Pancreas (tissue), 10 donors: Measurements from ENCODE around the gene MATR3. TPM values are rescaled to one million over a fixed set of nuclear protein-coding genes. Genes with fewer than 3 reads are reported as not detected.

Experiments
- ATAC-seq, 4 donors: fragments of 200-7000 bp; cut with Tn5 transposase; one replicate each; pipeline versions ENCODE4 v1.8.0 to v1.9.1; 2020; ENCODE audit warnings: mild to moderate bottlenecking in 4 of 4, moderate library complexity in 4 of 4
- DNase-seq, 6 donors: peaks; one replicate each; pipeline ENCODE4 v3.0.0-alpha.2; 2020
- FAIRE-seq: peaks from 2 replicates; lab custom pipeline; 2012; peaks lifted over from hg19 to GRCh38; lab: Jason Lieb, UNC
- H3K27ac ChIP-seq, 4 donors: fragments of 200-600 bp; sonication (generic); 1 replicate in 3 of 4; 2 replicates in 1 of 4; pipeline versions ENCODE4 v1.5.0 to v1.8.0; 2020
- H3K27me3 ChIP-seq, 4 donors: fragments of 200-600 bp; one replicate each; pipeline ENCODE4 v1.8.0; 2021
- H3K36me3 ChIP-seq, 3 donors: fragments of 200-600 bp; sonication (generic) in 1 of 3; one replicate each; pipeline versions ENCODE4 v1.5.0 to v1.8.0; 2020 to 2021
- H3K4me1 ChIP-seq, 3 donors: fragments of 200-600 bp; one replicate each; pipeline ENCODE4 v1.8.0; 2021
- H3K4me3 ChIP-seq, 4 donors: fragments of 200-600 bp; sonication (generic) in 2 of 4; one replicate each; pipeline versions ENCODE4 v1.5.0 to v1.8.0; 2020 to 2021
- H3K9me3 ChIP-seq, 4 donors: fragments of 200-600 bp; one replicate each; pipeline ENCODE4 v1.8.0; 2021
- WGBS, 2 donors: extraction: QIAGEN DNeasy Blood & Tissue Kit; methylation state at CpG; one replicate each; pipeline ENCODE4 v1.1.7; 2013; 5-methylcytosine and 5-hydroxymethylcytosine counted together
- intact Hi-C, 3 donors: fragments of 100-400 bp; cut with DNase I; formaldehyde crosslinking; loops; one replicate each; pipeline versions ENCODE4 v1.11.1 to v1.14.2; 2022
- polyA plus RNA-seq, 2 donors: library from polyadenylated mRNA; stranded (reverse); fragments of 200-250 nt; gene quantifications; one replicate each; pipeline ENCODE4 v1.2.3, GENCODE V29; 2013
- total RNA-seq, 6 donors: library from RNA; stranded (reverse); fragmentation: NEBNext Ultra II Directional in 4 of 6; extraction: Animal tissue kit (Norgen Biotek cat#: 25700) in 4 of 6; gene quantifications; one replicate each; pipeline versions ENCODE4 v1.2.1 to v1.2.4, GENCODE V29; 2021 to 2023
- TF ChIP-seq, protein P1 (sequence below), 4 donors: fragments of 200-600 bp; sonication (generic) in 3 of 4; IDR thresholded peaks; one replicate each; pipeline versions ENCODE4 v1.5.0 to v1.8.0; 2021; ENCODE audit warnings: antibody characterized with exemption in 4 of 4
- donor health status: healthy with polysubstance abuse.
- donor health status: DM: no; HTN: no; CAD: no; lungs with moderate emphysema.
- donor health status: DM: no; HTN: no; CAD: no.
- donor health status: control.
- donor health status: control.
- donor health status: Bipolar disorder and iron deficiency.
- donor health status: DM: yes; HTN: yes; CAD: no.
- donor health status: DM: no; HTN: no; CAD: no.
- donor health status: DM: no; HTN: no; CAD: no.
- donor health status: DM: yes; HTN: yes; CAD: no.

Gene MATR3, protein sequence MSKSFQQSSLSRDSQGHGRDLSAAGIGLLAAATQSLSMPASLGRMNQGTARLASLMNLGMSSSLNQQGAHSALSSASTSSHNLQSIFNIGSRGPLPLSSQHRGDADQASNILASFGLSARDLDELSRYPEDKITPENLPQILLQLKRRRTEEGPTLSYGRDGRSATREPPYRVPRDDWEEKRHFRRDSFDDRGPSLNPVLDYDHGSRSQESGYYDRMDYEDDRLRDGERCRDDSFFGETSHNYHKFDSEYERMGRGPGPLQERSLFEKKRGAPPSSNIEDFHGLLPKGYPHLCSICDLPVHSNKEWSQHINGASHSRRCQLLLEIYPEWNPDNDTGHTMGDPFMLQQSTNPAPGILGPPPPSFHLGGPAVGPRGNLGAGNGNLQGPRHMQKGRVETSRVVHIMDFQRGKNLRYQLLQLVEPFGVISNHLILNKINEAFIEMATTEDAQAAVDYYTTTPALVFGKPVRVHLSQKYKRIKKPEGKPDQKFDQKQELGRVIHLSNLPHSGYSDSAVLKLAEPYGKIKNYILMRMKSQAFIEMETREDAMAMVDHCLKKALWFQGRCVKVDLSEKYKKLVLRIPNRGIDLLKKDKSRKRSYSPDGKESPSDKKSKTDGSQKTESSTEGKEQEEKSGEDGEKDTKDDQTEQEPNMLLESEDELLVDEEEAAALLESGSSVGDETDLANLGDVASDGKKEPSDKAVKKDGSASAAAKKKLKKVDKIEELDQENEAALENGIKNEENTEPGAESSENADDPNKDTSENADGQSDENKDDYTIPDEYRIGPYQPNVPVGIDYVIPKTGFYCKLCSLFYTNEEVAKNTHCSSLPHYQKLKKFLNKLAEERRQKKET
- total RNA-seq = 100 to 1,000 TPM in 1 of 6 donors, 10 to 100 TPM in 5; 52.5 to 101 (median 77.6) TPM
- 100 to 1,000 TPM in 1 of 2 donors, 10 to 100 TPM in 1; 47.0 to 104 TPM for polyA plus RNA-seq

DNA sequence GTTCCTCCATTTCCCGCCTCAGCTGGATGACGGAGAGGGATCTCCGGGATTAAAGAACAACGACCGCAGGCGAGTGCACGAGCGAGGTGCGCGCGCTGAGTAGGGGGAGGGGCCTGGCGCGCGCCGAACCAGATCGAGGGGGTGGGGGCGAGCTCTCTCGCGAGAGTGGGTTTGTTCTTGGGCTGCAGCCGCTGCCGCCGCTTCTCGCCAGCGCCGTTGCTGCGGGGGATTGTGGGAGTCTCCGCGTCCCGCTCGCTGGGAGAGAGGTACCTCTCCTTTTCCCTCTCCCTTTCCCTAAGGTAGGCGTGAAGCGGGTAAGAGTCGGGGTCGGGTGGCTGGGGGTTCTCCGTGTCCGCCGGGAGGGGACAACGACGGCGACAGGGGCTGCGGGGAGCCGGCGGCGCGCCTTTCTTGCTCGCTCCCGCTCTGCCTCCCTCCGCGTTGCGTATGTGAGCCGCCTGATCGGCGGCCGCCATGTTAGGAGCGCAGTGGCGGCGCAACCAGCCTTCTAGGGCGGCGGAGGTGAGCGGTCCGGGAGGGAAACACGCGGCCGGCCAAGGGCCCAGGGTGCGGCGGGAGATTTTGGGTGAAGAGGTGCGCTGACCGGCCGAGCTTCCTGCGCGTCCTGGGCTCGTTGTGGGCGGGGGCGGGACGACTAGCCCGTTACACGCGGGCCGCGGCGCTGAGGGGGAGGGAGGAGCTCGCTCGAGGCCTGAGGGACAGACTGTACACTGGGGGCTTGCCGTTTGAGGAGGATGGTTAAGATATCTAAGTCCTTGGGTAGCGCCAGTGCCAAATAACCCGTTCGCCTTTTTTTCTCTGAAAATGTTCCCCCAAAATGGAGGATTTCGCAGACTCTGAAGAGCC is at the start of gene MATR3:
MATR3 (plus strand) TSS at position 234 of the 867 bp plus-strand sequence. CDS start 13,676 bp downstream, outside the sequence.
- no peaks in the 10 kb centered on the region for H3K36me3 ChIP-seq
- WGBS, 2 donors = 0 to 1% methylated on average over 53 to 88 of the region's 88 CpGs
- H3K4me3 ChIP-seq = peak within 1 kb of the TSS; percentile 65 to 93 (median 80)
- TF ChIP-seq, protein P1, sequence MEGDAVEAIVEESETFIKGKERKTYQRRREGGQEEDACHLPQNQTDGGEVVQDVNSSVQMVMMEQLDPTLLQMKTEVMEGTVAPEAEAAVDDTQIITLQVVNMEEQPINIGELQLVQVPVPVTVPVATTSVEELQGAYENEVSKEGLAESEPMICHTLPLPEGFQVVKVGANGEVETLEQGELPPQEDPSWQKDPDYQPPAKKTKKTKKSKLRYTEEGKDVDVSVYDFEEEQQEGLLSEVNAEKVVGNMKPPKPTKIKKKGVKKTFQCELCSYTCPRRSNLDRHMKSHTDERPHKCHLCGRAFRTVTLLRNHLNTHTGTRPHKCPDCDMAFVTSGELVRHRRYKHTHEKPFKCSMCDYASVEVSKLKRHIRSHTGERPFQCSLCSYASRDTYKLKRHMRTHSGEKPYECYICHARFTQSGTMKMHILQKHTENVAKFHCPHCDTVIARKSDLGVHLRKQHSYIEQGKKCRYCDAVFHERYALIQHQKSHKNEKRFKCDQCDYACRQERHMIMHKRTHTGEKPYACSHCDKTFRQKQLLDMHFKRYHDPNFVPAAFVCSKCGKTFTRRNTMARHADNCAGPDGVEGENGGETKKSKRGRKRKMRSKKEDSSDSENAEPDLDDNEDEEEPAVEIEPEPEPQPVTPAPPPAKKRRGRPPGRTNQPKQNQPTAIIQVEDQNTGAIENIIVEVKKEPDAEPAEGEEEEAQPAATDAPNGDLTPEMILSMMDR (IDR thresholded peaks at IDR 0.05) = no peak
- ATAC-seq (peak; percentile 91 to 96 (median 94)), DNase-seq (peak; percentile 96 to 98 (median 96)), FAIRE-seq (no peak)
- H3K9me3 ChIP-seq = no peaks in the 10 kb centered on the region
- intact Hi-C loops = no loop called here
- peaks cover 17 to 33% (median 25%) of the 10 kb centered on the region in 3 donors for H3K4me1 ChIP-seq
- H3K27ac ChIP-seq = peak within 1 kb of the TSS; percentile 98 to 100 (median 99)
- no peaks in the 10 kb centered on the region for H3K27me3 ChIP-seq

DNA sequence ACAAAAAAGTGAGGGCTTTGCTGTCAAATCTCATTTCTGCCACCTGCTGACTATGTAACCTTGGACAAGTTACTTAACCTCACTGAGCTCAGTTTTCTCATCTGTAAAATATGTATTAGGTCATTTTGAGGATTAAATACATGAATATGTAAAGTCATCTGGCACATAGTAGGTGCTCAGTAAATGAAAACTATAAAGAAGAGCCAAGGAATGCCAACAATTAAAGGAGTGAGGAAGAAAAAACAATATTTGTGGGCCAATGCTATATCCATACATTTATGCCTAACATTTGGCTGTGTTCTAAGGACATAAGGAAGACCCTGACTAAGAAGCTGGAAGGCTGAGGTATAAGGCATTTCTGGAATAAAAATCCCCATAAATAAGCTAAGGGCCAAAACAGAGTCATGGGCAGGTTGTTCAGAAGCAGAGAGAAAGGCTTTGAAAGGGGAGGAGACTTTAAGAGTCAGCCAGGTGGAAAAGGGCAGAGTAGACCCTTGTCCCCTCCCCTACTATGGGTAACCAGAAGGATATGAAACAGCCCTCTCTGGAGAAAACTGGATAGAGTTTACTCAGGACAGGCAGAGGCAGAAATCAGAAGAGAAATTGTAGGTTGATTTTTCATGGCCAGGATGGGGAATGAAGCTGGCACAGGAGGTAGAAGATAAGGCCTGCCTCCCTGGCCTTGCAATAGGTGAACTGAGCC is 47.8 kb upstream of the MATR3 start:
- Histone ChIP-seq H3K27ac (no peak overlapping the region), H3K9me3 (no peaks in the 10 kb centered on the region), H3K27me3 (no peaks in the 10 kb centered on the region), H3K4me1 (no peaks in the 10 kb centered on the region), H3K4me3 (no peak overlapping the region), H3K36me3 (no peaks in the 10 kb centered on the region)
- TF ChIP-seq, protein P1 (IDR thresholded peaks at IDR 0.05) = no peak
- no peak for DNase-seq
- ATAC-seq = no peak
- intact Hi-C loops = no loop called here
- FAIRE-seq = no peak

DNA sequence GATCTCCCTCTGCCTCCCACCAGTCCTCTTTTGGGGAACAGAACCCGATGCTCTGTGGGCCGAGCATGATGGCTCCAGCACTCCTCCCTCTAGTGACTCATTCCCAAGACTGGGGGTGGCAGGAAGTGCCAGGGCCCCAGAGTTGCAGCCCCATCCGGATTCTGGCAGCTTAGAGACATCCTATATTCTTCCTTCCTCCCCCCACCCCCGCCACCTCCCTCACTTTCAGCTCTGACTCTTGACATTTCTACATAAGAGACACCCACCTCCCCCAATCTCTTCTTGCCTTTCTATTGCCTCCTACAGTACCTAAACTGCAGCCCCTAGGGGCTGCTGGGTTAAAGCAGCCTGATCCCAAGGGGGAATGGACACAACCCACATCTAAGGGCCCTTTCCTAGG is 47.1 kb upstream of the MATR3 start:
- Histone ChIP-seq H3K27me3 (no peaks in the 10 kb centered on the region), H3K9me3 (no peaks in the 10 kb centered on the region), H3K27ac (no peak overlapping the region), H3K4me1 (no peaks in the 10 kb centered on the region), H3K4me3 (no peak overlapping the region), H3K36me3 (no peaks in the 10 kb centered on the region)
- intact Hi-C loops = no loop called here
- 60 to 68% methylated on average over 4 of the region's 4 CpGs for WGBS, 2 donors
- FAIRE-seq (no peak), ATAC-seq (peak in 1 of 4 donors; percentile 40), DNase-seq (no peak)
- TF ChIP-seq, protein P1 (IDR thresholded peaks at IDR 0.05) = no peak

DNA sequence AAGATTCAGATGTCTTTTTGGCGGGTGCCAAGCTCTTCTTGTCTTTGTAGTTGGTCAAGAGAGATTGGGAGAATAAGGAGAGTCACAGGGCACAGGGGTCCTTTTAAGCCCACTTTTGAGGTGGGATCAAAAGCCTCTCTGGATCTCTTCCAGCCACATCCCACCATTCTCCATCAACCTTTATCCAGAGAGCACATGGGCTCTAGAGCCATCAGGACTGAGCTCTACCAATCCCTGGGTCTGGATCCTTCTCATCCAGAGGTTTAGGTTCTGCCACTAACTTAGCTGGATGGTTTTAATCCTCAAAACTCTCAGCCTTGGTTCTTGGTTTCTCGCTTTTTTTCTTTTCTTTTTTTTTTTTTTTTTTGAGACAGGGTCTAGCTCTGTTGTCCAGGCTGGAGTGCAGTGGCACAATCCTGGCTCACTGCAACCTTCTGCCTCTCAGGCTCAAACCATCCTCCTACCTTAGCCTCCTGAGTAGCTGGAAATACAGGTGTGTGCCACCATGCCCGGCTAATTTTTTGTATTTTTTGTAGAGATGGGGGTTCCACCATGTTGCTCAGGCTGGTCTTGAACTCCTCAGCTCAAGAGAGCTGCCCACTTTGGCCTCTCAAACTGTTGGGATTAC is 44.6 kb upstream of the MATR3 start:
- no peak overlapping the region for H3K4me3 ChIP-seq
- FAIRE-seq = no peak
- H3K36me3 ChIP-seq = no peaks in the 10 kb centered on the region
- ATAC-seq = no peak
- DNase-seq = no peak
- no peaks in the 10 kb centered on the region for H3K4me1 ChIP-seq
- H3K27ac ChIP-seq = no peak overlapping the region
- intact Hi-C loops = no loop called here
- WGBS, 2 donors = 91 to 97% methylated on average over 3 of the region's 3 CpGs
- H3K9me3 ChIP-seq = no peaks in the 10 kb centered on the region
- H3K27me3 ChIP-seq = no peaks in the 10 kb centered on the region
- TF ChIP-seq, protein P1 (IDR thresholded peaks at IDR 0.05) = no peak
